Measurements from ENCODE around the gene LMX1B. TPM values are rescaled to one million over a fixed set of nuclear protein-coding genes. Genes with fewer than 3 reads are reported as not detected.

Gene LMX1B
- total RNA-seq, 2 donors from 2014 or later: 0.81 to 1.8 TPM

DNA sequence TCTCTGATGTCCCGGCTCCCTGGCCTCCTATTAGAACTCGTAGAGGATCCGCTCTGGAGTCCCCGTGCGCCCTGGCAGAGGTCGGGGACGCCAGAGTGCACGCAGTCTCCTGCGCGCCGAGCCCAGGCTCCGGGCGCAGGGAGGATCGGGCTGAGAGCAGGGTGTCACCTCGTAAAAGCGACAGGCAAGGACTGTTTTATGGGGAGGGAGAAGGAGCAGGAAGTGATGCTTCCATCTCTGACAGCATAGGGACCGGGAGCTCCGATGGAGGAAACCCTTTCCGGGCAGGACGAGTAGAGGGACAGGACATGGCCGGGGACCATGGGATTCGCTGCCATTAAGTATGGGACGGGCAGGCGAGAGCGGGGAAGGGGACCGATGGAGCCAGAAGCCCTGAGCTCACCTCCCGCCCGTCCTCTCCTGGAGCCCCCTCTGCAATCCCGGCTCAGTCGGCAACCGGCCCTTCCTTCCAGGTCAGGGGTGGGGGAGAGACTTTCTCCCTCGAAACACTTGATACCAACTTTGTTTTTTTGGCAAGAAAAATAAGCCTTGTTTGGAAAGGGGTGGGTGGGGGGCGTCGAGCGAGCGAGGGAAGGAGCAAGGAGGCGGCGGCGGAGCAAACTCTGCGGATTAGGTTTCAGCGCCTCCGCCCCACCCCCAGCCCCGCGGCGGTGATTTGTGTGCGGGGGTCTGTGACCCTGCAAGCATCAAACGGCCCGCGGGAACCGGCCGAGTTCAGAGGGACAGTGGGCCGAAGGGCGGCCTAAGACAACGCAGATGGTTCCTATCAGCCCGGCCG, 12.6 kb downstream of the LMX1B start:
- intact Hi-C loops (cut with DNase I): no loop called here
- no peak for DNase-seq
- peak; percentile 16 to 25 for ATAC-seq

DNA sequence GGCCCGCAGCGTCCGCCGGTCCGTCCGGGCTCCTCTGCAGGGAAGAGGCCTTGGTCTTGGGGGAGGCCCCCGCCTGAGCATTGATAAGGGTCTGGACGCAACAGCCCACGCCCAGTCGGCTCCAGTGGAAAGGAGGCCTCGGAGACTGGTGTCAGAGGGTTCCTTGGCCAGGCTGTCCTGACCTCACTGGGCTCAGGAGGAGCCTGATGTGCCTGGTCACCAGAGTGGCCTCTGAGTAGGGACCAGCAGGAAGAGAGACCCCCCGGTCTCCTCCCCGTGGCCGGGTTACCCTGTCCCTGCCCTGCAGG, 13.2 kb downstream of the LMX1B start:
- ATAC-seq (peak in 1 of 2 donors; percentile 10), DNase-seq (no peak)
- intact Hi-C loops (cut with DNase I): no loop called here

DNA sequence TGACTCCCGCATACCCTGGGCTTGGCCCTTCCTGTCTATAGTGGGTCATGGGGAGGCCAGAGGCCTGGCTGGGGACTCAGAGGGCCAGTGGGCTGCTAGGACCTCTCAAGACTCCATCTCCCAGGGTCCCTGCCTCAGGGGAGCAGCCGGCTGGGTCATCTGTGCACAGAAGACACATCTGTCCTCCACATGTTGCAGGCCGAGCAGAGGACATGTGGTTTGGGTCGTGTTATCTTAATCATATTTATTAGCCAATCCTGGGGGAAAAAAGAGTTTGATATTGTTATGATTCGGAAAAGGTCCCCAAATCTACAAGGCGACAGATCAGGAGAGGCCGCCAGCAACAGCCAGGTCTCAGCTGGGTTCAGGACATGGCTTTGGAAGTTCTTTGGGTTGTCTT, 14.4 kb downstream of the LMX1B start:
- intact Hi-C loops (cut with DNase I): no loop called here
- DNase-seq (no peak), ATAC-seq (no peak)

DNA sequence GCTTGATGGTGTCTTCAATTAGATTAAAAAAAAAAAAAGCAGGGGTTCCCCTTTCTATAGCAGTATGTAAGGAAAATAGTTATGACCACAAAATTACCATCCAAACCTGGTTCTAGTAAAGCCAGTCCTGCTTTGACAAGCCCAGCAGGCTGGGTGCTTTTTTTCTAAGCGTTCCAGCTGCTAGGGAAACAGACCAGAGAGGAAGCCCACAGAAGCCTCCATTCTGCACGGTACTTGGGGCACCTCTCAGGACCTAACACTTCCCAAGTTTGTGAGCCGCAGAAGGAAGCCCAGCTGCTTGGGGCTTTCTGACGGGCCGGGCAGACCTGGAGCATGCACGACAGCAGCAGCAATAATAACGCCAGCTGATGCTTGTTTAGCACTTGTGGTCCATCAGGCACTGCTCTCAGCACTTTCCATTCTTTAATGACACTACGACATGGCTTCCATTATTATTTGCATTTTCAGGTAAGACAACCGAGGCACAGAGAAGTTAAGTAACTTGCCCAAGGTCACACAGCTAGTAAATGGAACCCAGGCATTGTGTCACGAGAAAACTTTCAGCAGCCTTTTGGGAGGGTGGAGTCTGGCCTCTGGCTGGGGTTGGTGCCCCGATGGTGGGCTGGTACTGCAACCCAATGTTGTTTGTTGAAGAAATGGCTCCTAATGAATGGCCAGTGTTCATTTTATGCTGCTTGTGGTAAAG, 15.4 kb downstream of the LMX1B start:
- DNase-seq: no peak
- no peak for ATAC-seq
- intact Hi-C loops (cut with DNase I): no loop called here

DNA sequence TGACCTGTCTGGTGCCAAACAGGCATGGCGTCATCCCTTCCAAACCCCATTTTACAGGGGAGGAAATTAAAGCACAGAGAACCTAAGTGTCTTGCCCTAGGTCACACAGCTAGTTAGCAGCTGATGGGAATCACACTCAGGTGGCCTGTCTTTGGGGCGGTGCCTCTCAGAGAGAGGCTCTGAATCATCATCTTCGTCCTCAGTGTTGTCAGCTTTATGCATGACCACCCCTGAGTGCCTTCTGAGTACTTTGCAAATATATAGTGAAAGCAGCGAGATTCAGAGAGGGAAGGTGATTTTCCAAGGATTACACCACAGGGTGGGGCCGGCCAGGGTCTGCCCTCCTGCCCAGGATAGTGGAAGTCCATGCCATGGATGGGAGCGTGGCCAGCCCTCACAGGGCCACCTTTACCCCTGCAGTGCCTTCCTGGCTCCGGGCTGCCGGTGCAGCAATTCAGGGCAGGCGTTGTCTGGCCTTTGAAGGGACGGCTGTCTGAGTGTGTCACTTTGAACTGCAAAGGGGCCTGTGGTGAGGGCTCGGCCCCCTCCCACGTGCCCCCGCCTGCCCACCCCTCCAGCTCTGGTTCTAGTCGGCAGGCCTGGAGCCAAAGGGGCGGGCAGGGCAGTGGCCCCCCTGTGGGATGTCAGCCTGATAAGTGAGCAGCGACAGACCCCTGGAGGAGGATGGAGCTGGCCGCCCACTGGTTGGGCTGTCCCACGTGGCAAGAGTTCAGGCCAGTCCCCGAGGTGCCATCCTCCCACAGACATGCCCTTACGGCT, 16.9 kb downstream of the LMX1B start:
- DNase-seq (no peak), ATAC-seq (no peak)
- intact Hi-C loops (cut with DNase I): no loop called here

DNA sequence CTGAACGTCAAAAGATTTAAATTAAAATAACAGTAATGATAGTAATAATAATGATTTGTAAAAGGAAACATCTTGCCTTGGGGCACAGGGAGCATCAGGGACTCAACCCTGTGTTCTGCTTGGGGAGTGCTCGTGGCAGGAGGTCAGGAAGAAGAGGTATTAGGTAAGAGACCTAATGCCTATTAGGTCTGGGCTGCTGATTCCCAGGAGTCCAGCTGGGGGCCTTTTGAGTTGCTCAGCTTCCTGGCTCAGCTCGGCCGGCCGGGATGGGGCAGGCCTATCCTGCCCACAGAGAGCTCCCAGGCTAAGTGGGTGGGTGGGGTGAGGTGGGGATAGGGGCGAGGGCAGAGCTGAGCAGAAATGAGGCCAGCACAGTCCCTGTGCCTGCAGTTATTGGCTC, 17.5 kb downstream of the LMX1B start:
- ATAC-seq: no peak

DNA sequence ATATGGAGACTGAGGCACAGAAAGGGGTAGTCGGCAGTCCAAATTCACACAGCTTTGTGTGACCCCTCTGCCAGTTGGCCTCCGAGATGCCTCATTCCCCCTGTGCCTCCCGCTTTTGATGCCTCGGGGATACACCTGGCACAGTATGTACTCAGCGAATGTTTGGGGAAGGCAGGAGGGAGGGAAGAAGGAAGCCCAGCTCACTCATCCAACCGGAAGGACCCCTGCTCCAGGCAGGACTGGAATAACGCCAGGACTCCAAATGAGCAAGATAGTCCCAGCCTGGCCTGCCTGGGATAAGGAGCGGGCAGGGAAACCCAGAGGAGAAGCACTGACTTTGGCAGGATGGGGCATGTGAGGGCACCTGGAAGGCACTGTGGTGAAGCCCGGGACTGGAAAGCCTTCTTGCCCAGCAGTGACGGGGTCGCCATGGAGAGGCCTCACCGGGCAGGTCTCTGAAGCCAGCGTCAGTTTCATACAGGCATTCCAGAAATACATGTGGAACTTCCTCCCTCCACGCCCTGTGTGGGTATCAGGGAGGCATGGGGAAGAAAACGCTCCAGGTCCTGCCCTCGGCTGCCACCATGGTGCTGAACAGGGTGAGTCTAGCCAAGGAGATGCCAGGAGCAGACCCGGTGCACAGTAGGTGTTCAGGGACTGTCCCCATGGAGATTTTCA, 20.3 kb downstream of the LMX1B start:
- DNase-seq: no peak
- intact Hi-C loops (cut with DNase I): no loop called here
- no peak for ATAC-seq

More for the DNA sequence above, 17.5 kb downstream of the LMX1B start:
- DNase-seq: no peak
- intact Hi-C loops (cut with DNase I): no loop called here

DNA sequence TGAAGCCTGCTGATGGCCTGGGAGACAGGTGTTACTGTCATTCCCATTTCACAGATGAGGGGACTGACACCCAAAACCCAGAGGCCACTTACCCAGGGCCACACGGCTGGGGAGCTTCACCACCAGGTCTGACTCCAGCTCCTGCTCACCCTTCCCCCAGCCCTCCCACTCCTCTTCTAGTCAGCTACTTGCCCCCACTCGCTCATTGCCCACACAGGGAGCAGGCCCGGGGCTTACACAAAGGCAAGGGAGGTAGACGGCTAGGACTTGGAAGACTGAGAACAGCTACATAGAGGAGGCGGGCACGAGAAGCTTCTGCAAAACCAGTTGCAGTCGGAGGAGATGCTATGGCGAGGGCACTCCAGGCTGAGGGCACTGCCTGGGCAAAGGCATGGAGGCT, 21.3 kb downstream of the LMX1B start:
- no peak for ATAC-seq
- intact Hi-C loops (cut with DNase I): no loop called here
- no peak for DNase-seq

DNA sequence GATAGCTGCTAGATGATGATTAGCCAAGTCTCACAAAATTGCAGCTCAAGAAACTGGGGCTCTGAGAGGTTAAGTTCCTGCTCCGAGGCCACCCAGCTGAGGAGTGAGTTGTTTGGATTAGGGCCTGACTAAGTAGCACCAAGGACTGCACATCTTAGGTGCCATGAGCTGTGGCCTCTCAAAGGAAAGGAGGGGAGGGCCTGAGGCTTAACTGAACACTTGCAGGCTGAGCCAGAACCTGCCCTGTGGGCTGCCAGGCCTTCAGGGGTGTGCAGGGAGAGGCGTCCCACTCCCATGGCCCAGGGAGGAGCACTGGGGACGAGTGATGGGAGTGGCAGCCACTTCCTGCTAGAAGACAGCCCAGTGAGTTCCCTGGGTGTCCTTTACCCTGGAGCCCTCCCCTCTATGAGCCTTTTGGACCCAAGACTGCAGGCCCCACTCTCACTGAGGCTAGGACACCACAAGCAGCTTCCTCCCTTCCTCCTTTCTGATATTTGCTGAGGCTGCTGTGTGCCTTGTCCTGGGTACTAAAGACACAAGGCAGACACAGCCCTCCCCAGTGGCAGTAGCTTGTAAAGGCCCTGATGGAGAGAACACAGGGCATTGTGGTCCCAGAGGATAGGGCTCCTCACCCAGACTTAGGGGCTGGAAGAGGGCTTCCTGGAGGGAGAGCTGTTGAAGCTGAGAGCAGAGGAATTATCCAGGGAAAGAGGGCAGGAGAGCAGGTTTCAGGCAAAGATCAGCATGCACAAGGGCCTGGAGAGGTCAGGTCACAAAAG, 22.1 kb downstream of the LMX1B start:
- intact Hi-C loops (cut with DNase I): no loop called here
- DNase-seq: no peak
- no peak for ATAC-seq

DNA sequence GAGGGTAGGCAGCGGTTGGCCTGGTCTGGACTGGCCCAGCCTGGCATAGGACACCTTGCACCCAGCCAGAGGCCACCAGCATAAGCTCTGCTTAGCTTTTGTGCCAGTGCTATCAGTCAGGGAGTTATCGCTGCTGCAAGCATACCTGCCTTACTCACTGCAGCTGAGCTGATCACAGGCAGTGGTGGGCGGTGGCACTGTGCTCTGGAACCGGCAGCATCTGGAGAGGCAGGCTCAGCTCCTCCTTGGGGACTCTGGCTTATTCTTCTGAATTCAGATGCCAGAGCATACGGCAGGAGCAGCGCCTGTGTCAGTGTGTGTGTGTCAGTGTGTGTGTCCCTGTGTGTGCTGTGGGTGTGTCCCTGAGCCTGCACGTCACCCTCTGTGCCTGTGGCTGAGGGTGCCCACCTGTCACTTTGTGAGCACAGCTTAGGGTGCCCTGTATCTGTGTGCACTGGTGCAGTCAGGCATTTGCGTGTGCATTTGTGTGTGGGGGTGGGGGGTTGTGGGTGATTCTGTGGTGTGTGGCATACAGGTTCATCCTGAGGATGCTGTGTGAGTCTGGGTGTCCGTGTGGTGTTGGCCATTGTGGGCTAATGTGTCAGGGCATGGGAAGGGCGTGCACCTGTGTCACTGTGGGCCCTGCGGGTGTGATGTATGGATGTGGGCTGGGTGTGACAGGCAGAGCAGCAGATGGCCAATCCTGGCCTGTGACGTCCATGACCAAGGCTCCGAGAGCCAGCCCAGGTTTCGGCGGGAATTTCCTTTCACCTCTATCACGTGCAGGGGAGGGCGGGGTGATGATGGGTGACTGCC, 23.5 kb downstream of the LMX1B start:
- DNase-seq: no peak
- intact Hi-C loops (cut with DNase I): no loop called here
- no peak for ATAC-seq

DNA sequence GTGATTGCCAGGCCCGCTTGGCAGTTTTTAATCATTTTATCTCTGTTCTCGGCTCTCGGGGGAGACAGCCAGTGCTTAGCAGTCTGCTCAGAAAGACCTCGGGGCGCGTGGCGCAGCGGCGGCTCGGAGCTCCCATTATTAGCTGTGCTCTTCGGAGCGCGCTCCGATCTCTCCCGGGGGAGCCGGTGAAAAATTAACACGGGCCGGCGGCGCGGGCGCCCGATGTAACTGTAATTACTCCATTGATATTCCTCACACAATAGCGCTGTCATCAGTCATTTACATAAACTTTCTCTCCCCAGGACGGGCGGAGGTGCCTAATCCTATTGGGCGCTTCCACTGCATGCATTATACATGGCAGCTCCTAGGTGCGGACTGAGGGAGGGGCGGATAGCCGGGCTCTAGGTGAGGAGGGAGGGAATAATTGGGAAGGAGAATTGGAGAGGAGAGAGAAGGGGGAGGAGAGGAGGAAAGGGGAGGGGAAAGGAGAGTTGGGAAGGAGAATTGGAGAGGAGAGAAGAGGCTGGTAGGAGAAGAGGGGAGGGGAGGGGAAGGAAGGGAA, 24.9 kb downstream of the LMX1B start:
- no peak for ATAC-seq
- DNase-seq: no peak
- intact Hi-C loops (cut with DNase I): no loop called here

DNA sequence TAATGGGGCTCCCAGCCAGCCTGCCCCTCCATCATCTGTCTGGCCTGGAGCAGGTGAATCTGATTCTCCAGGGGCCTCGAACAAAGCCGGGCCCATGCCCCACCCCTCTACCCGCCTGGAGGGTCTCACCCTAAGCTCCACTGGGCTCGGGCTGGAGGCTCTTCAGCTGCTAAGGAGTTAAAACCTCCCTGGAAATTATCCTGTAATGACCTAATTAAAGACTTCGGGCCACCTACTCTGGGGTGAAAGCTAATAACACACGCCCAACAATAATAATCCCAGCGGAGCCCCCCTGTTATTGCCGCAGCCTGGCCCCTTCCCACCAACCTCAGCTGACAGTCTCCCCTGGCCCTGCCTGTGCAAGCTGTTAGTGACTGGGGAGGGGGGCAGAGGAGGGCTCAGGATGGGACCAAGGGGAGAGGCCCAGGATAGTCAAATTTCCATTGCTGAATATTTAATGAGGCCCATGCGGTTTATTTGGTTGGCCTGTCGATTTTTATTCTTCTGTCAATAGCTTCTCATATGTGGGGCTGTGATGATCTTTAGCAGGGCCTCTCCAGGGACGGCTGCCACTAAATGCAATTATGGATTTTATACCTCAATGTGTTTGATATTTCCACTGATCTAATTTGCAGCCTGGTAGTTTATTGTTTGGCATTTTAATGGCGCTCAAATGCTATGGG, 25.7 kb downstream of the LMX1B start:
- intact Hi-C loops (cut with DNase I): no loop called here
- DNase-seq (no peak), ATAC-seq (no peak)

DNA sequence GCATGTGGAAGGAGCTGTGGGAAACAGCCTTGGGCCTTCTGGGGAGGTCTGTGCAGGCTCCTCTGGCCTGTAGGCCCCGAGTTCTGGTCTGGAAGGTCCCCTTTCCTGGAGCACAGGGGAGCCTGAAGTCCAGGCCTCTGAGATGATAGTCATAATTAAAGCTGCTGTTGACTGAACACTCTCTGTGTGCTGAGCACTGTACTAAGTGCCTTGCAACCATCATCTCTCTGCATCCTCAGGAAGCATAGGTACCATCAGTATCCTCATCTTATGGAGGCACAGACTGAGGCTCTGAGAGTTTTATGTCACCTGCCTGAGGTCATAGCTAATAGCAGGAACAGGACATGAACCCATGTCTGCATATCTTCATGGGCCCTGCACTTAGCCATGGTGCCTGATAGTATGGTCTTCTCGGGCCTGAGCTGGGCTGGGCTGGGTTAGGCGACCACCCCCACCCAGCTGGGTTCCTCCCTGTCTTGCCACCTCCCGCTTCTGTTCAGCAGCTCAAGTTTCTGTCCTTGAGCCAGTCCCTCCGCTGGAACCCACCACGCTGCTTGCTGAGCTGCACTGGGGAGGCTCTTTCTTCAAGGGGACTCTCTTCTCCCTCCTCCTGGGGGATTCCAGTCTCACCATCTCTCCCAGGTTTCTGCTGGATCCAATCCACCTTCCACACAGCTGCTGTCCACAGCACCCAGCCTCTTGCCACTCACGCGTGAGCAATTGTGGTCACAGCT, 27.6 kb downstream of the LMX1B start:
- ATAC-seq (no peak), DNase-seq (no peak)
- intact Hi-C loops (cut with DNase I): no loop called here

DNA sequence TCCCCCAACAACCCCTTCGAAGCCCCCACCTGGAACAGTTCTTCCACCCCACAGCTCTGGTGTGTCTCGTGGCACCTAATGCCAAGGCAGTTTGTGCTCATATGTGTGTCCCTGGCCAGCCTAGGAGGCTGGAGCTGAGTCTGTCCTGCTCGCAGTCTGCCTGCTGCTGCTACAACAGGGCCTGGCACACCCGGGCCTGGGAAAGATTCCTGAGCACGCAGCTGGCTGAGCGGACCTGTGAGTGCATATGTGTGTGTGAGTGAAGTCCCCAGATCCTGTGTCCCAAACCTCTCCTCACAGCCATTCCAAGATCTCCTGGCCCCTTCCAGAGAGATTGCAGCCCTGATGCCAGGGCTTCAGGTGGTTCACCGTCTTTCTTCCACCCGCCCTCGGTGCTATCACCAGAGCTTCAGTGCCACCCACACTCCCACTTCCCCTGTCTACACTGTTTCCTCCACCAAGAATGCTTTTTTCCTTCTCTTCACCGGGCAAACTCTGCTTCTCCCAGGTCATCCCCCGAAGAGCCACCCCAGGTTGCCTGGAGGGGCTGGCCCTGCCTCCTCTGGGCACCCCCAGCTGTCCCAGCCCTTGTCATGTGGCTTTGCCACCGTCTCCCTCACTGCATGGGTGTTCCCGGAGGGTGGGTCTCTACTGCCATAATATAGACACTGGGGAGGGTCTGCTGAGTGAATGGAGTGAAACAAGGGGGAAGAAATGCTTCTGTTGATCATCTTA, 28.4 kb downstream of the LMX1B start:
- ATAC-seq (no peak), DNase-seq (no peak)
- intact Hi-C loops (cut with DNase I): no loop called here

DNA sequence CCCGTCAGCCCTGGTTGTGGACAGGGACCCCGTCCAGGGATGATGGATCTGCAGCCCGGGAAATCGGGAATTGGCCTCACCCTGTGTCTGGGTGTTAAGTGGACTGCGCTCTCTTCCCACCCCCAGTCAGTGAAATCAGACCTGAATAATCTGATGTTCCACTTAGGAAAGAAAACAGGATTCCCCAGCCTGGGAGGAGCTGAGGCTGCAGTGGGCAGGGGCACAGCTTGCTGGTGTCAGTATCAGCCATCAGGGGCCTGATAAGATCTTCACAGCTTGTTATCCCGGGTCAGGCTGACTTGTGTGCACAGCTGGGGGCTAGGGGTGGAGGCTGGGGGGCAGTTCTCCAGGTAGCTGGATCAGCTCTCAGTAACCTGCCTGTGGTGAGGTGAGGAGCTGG, 29.1 kb downstream of the LMX1B start:
- intact Hi-C loops (cut with DNase I): no loop called here
- ATAC-seq (no peak), DNase-seq (no peak)

DNA sequence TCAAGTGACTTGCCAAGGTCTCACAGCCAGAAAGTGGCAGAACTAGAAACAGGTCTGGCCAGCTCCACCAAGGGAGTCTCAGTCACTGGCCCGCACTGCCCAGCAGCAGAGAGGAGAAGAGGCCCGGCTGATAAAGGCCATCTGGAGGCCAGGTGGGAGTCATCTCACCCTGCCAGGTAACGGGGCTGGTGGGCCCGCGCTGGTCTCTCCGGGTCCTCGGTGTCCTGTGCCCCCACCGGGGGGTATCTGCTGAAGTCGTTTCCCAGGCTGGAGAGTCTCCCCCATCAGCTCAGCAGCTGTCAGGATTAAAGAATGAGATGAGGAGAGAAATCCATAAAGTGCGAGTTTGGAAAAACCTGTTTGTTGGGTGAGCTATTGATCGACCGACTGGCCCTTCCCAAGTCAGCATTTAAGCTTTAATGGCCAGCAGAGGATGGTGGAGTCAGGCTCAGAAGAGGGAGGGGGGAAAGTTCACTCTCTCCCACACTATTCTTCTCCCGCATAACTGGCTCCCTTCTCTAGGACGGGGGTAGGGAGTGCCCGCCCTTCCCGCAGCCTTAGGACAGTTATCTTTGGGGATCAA, 30.3 kb downstream of the LMX1B start:
- intact Hi-C loops (cut with DNase I): no loop called here
- no peak for DNase-seq
- ATAC-seq: no peak

Data from left cardiac atrium (tissue), 4 donors.